ENCODE measurements around the gene PRCC. TPM values are rescaled to one million over a fixed set of nuclear protein-coding genes. Genes with fewer than 3 reads are reported as not detected.

The PRCC gene
- total and polyA plus RNA-seq, 2 of the 8 experiments (the other 6 are each of a cell fraction or from before 2014, with no cell fraction given), result 95.2 to 115 TPM

DNA sequence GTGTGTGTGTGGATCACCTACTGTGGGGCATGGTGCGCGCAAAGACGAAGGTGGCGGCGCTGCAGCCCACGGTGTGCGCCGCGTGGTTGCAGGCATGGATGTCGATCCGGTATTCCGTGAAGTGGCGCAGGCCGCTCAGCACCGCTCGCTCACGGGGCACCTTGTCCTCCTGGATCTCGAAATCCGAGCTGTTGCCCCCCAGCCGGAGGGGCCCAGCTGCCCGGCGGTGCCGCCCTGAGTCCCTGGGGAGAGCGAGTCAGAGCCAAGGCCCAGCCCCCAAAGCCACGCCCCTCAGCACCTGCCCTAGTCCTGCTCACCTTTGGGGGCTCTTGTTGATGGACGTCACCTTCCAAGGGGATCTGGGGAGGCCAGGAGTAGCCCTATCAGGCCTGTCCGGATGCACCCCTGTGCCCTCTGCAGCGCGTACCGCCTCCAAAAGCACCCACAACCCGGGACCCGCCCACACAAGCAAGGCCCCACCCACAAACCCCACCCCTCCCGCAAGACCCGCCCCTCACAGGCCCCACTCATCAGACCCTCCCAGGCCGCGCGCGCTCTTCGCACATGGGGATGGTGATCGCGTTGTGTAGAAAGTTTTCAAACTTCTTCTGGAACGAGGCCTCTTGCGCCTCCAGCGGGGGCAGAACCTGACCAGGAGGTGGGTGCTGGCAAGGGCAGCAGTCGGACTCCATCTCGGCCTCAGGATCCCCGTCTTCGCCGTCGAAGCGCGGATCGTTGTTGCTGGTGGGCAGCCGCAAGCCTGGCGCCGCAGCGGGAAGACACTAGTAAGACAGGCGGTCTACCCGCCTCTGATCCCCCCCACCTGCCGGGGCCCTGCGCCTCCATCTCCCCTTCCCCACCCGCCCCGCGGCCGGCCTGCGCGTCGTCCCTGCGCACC, 78.0 kb downstream of the PRCC start:
- Histone ChIP-seq H4K91ac (replicated peaks; ENCODE audit: insufficient read length, low read length) (no peak overlapping the region), H3K4me3 (ENCODE audit: extremely low read depth in 1 of 4, insufficient read depth in 2 of 4, low read depth in 3 of 4, low read length in 4 of 4) (peak overlapping the region; percentile 31 to 58 (median 39); a peak in 7 of 8 replicates), H4K20me1 (replicated peaks in 1 of 2; ENCODE audit: control insufficient read depth in 1 of 2, insufficient read depth in 2 of 2, low read length in 2 of 2) (peaks cover 7 to 19% of the 10 kb centered on the region in 2 experiments), H2AFZ (ENCODE audit: low read length) (no peak overlapping the region), H3K14ac (ENCODE audit: insufficient read length) (no peak overlapping the region), H3K79me1 (ENCODE audit: low read depth, low read length) (no peaks in the 10 kb centered on the region), H4K5ac (ENCODE audit: insufficient read length, low read depth, low read length) (no peak overlapping the region), H3K9me3 (ENCODE audit: insufficient read depth in 2 of 2, low read depth in 1 of 2, low read length in 1 of 2) (no peaks in the 10 kb centered on the region), H2BK5ac (ENCODE audit: low read depth, low read length) (no peak overlapping the region; the same call in 1 of the 2 replicates), H3K4me1 (replicated peaks in 1 of 4; ENCODE audit: control insufficient read depth in 3 of 4, insufficient read depth in 4 of 4, low read length in 3 of 4) (peaks cover 0 to 25% (median 12%) of the 10 kb centered on the region in 4 experiments; a peak in 5 of 7 replicates), H3K56ac (replicated peaks; ENCODE audit: insufficient read length, low read depth, low read length) (no peak overlapping the region), H3K36me3 (ENCODE audit: control insufficient read depth in 2 of 4, insufficient read depth in 4 of 4, low read length in 3 of 4) (no peaks in the 10 kb centered on the region), H3K23me2 (ENCODE audit: low read depth, low read length) (peaks cover 12% of the 10 kb centered on the region), H4K8ac (ENCODE audit: extremely low read depth, insufficient read depth, low read length) (no peak overlapping the region), H3K79me2 (ENCODE audit: control insufficient read depth in 1 of 2, insufficient read depth in 2 of 2, low read length in 2 of 2) (no peaks in the 10 kb centered on the region), H3K9ac (replicated peaks in 1 of 4; ENCODE audit: extremely low read depth in 1 of 4, low read depth in 3 of 4, low read length in 3 of 4) (no peak overlapping the region), H3K18ac (ENCODE audit: extremely low read depth, low read length) (no peak overlapping the region; the same call in 1 of the 2 replicates), H2BK12ac (ENCODE audit: low read depth, low read length) (0 out of 2 replicates have a peak overlapping the region, but pooled peaks have one; percentile 60), H3K4me2 (ENCODE audit: insufficient read depth in 1 of 2, low read depth in 2 of 2, low read length in 2 of 2) (peak overlapping the region; percentile 87 to 92), H2BK120ac (replicated peaks; ENCODE audit: low read depth, low read length) (no peak overlapping the region), H2AK5ac (ENCODE audit: low read depth, low read length) (no peak overlapping the region), H3K23ac (ENCODE audit: insufficient read length) (no peak overlapping the region), H3K4ac (replicated peaks; ENCODE audit: insufficient read length, low read depth, low read length) (no peak overlapping the region), H3K27ac (ENCODE audit: low read depth, low read length) (no peak overlapping the region), H2BK20ac (ENCODE audit: low read length) (no peak overlapping the region), H2BK15ac (ENCODE audit: low read length) (peak overlapping the region; percentile 29; the same call in 1 of the 2 replicates), H3K27me3 (replicated peaks in 1 of 4; ENCODE audit: control insufficient read depth in 3 of 4, extremely low read depth in 1 of 4, insufficient read depth in 3 of 4, low read length in 3 of 4) (peaks cover 68 to 86% (median 82%) of the 10 kb centered on the region in 4 experiments)
- 8% methylated on average over 57 of the region's 69 CpGs; no CpG with 5 or more reads in 1 of the 2 experiments for WGBS, 2 experiments (ENCODE audit: extremely low coverage in 1 of 2, insufficient coverage in 1 of 2, insufficient read length in 1 of 2, insufficient replicate concordance in 2 of 2, low coverage in 1 of 2, low lambda C conversion rate in 2 of 2, missing lambda C conversion rate in 1 of 2)
- CTCF ChIA-PET (ENCODE audit: partially characterized antibody), result interaction anchor here (0.6 to 25.2 kb wide), 8 partner anchors 12 to 193 kb away, joined by 3 to 719 read pairs (median 4); partner anchors contain the start of genes INSRR, NES, NTRK1 and PEAR1
- no peak for FAIRE-seq
- POLR2A ChIA-PET (ENCODE audit: partially characterized antibody), result interaction anchor here (0.9 kb wide), 1 partner anchor 8 kb away, joined by 3 read pairs; no protein-coding TSS in a partner anchor
- DNase-seq (ENCODE audit: low read depth in 1 of 2, low spot score in 2 of 2), result peak in 1 of 2 experiments; percentile 76
- TF ChIP-seq EZH2 (IDR thresholded peaks at IDR 0.05; ENCODE audit: low read depth, low read length, severe bottlenecking), result peak; percentile 72
- TF ChIP-seq, protein P1, sequence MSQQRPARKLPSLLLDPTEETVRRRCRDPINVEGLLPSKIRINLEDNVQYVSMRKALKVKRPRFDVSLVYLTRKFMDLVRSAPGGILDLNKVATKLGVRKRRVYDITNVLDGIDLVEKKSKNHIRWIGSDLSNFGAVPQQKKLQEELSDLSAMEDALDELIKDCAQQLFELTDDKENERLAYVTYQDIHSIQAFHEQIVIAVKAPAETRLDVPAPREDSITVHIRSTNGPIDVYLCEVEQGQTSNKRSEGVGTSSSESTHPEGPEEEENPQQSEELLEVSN (IDR thresholded peaks at IDR 0.05), result peak; percentile 67
- TF ChIP-seq NANOG (IDR thresholded peaks at IDR 0.05; ENCODE audit: insufficient read depth, low read depth, low read length, poor library complexity, severe bottlenecking), result no peak
- peak; percentile 67; the same call in 1 of the 2 replicates for TF ChIP-seq SUZ12 (IDR thresholded peaks at IDR 0.05; ENCODE audit: low read length)
- no peak for TF ChIP-seq JUND (IDR thresholded peaks at IDR 0.05; ENCODE audit: low read length)
- no peak for TF ChIP-seq SIN3A (conservative IDR thresholded peaks at IDR 0.05 in 1 of 2, IDR thresholded peaks at IDR 0.05 in 1 of 2; ENCODE audit: low read depth in 1 of 2, low read length in 2 of 2)
- TF ChIP-seq SP1 (IDR thresholded peaks at IDR 0.05; ENCODE audit: low read depth, low read length), result 0 out of 2 replicates have a peak, but pooled peaks have one; percentile 15
- no peak for TF ChIP-seq NRF1 (IDR thresholded peaks at IDR 0.05; ENCODE audit: low read depth, low read length)
- TF ChIP-seq, protein P2, sequence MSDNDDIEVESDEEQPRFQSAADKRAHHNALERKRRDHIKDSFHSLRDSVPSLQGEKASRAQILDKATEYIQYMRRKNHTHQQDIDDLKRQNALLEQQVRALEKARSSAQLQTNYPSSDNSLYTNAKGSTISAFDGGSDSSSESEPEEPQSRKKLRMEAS (IDR thresholded peaks at IDR 0.05), result peak; percentile 13; the same call in 1 of the 2 replicates
